Measurements from ENCODE around the gene PRDM16. TPM values are rescaled to one million over a fixed set of nuclear protein-coding genes. Genes with fewer than 3 reads are reported as not detected.

The PRDM16 gene
- total RNA-seq, 1 experiment from 2014 or later, result 0.04 TPM

DNA sequence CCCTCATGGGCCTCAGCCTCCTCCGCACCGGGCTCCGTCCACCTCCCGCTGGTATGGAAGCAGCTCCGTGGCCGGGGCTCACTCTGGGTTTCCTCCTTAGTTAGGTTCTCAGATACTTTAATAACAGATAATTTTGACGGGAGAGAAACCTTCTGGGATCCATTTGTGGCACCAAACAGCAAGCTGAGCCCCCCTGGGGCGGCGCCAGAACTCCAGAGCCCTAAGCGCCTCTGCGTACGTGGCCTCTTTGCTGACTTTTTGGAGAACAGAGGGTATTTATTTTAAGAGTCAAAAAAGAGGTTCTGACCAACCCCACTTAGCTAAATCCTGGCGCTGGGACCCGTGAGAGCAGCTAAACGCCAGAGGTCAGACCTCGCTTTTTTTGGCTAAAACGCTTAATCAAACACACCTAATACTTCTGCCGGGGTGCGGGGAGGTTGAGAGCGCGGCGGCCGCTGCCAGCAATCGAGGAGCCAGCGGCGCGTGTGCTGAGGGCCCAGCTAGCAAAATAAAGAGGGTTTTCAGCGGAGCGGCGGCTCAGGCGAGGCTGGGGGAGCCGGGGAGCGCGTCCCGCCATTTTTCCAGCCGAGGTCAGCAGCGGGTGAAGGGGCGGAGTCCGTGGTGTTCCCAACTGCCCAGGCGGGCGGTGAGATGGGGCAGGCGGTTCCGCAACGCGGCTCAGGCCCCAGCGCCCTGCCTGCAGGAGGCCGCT is 171.7 kb downstream of the PRDM16 start:
- CTCF ChIA-PET, result no interaction called here
- intact Hi-C loops (cut with micrococcal nuclease), result no loop called here

DNA sequence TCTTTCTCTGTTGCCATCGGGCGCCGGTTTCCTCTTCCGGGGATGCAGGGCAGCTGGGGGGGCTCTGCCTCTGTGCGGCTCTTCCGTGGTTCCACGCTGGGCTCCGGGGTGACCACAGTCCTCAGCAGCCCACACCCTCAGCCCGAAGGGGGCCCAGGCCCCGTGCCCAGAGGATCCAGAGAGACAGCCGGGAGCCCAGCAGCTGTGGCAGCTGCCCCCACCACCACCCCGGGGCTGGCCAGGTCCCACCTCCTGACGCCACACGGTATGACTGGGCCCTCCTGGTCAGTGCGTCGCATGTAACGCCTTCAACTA is 172.2 kb downstream of the PRDM16 start:
- ATAC-seq (no peak), DNase-seq (no peak)
- H3K9ac ChIP-seq (ENCODE audit: low read length), result no peak overlapping the region
- no peak overlapping the region for H3K27ac ChIP-seq (ENCODE audit: low read length)
- H3K27me3 ChIP-seq (ENCODE audit: low read length), result peaks cover 99% of the 10 kb centered on the region
- intact Hi-C loops (cut with micrococcal nuclease), result no loop called here
- no peaks in the 10 kb centered on the region for H3F3A ChIP-seq (ENCODE audit: low read length, unreplicated experiment)
- ChIA-PET POLR2A (ENCODE audit: unreplicated experiment) (no interaction called here), CTCF (no interaction called here)
- H3K4me1 ChIP-seq (ENCODE audit: insufficient read depth, low read length), result 0 out of 2 replicates have a peak, but pooled peaks cover 5% of the 10 kb centered on the region
- H3K9me3 ChIP-seq (ENCODE audit: low read length), result no peaks in the 10 kb centered on the region
- no peak overlapping the region for H3K4me2 ChIP-seq (ENCODE audit: low read length)
- H4K20me1 ChIP-seq (ENCODE audit: low read length), result no peaks in the 10 kb centered on the region
- BruUV-seq (replicated peaks), result no TSS peak
- no peak overlapping the region for H3K4me3 ChIP-seq (ENCODE audit: low read length)
- no peaks in the 10 kb centered on the region for H3K79me2 ChIP-seq (ENCODE audit: low read length)
- H3K36me3 ChIP-seq (ENCODE audit: low read depth, low read length), result no peaks in the 10 kb centered on the region
- no peak for TF ChIP-seq EZH2phosphoT487 (IDR thresholded peaks at IDR 0.05; ENCODE audit: borderline replicate concordance, low read length)
- TF ChIP-seq, protein P1, sequence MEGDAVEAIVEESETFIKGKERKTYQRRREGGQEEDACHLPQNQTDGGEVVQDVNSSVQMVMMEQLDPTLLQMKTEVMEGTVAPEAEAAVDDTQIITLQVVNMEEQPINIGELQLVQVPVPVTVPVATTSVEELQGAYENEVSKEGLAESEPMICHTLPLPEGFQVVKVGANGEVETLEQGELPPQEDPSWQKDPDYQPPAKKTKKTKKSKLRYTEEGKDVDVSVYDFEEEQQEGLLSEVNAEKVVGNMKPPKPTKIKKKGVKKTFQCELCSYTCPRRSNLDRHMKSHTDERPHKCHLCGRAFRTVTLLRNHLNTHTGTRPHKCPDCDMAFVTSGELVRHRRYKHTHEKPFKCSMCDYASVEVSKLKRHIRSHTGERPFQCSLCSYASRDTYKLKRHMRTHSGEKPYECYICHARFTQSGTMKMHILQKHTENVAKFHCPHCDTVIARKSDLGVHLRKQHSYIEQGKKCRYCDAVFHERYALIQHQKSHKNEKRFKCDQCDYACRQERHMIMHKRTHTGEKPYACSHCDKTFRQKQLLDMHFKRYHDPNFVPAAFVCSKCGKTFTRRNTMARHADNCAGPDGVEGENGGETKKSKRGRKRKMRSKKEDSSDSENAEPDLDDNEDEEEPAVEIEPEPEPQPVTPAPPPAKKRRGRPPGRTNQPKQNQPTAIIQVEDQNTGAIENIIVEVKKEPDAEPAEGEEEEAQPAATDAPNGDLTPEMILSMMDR (conservative IDR thresholded peaks at IDR 0.05; ENCODE audit: low read depth, low read length), result no peak
- TF ChIP-seq EZH2 (IDR thresholded peaks at IDR 0.05; ENCODE audit: low read length, unreplicated experiment), result no peak
- no peak overlapping the region for H2AFZ ChIP-seq (ENCODE audit: low read length)
- no peaks in the 10 kb centered on the region for H3K9me2 ChIP-seq (replicated peaks; ENCODE audit: low read length)

More for the DNA sequence above, 171.7 kb downstream of the PRDM16 start:
- Histone ChIP-seq H3K9ac (ENCODE audit: low read length) (no peak overlapping the region), H3F3A (ENCODE audit: low read length, unreplicated experiment) (no peaks in the 10 kb centered on the region), H3K79me2 (ENCODE audit: low read length) (no peaks in the 10 kb centered on the region), H2AFZ (ENCODE audit: low read length) (no peak overlapping the region), H3K9me3 (ENCODE audit: low read length) (no peaks in the 10 kb centered on the region), H3K4me3 (ENCODE audit: low read length) (no peak overlapping the region), H3K27me3 (ENCODE audit: low read length) (peaks cover 99% of the 10 kb centered on the region), H3K9me2 (replicated peaks; ENCODE audit: low read length) (no peaks in the 10 kb centered on the region), H3K27ac (ENCODE audit: low read length) (no peak overlapping the region), H3K36me3 (ENCODE audit: low read depth, low read length) (no peaks in the 10 kb centered on the region), H4K20me1 (ENCODE audit: low read length) (no peaks in the 10 kb centered on the region), H3K4me2 (ENCODE audit: low read length) (no peak overlapping the region), H3K4me1 (ENCODE audit: insufficient read depth, low read length) (0 out of 2 replicates have a peak, but pooled peaks cover 5% of the 10 kb centered on the region)
- ATAC-seq, result no peak
- no TSS peak for BruUV-seq (replicated peaks)
- POLR2A ChIA-PET (ENCODE audit: unreplicated experiment), result no interaction called here
- TF ChIP-seq, protein P1 (conservative IDR thresholded peaks at IDR 0.05; ENCODE audit: low read depth, low read length), result no peak
- TF ChIP-seq EZH2 (IDR thresholded peaks at IDR 0.05; ENCODE audit: low read length, unreplicated experiment) (no peak), EZH2phosphoT487 (IDR thresholded peaks at IDR 0.05; ENCODE audit: borderline replicate concordance, low read length) (no peak)
- no peak for DNase-seq

DNA sequence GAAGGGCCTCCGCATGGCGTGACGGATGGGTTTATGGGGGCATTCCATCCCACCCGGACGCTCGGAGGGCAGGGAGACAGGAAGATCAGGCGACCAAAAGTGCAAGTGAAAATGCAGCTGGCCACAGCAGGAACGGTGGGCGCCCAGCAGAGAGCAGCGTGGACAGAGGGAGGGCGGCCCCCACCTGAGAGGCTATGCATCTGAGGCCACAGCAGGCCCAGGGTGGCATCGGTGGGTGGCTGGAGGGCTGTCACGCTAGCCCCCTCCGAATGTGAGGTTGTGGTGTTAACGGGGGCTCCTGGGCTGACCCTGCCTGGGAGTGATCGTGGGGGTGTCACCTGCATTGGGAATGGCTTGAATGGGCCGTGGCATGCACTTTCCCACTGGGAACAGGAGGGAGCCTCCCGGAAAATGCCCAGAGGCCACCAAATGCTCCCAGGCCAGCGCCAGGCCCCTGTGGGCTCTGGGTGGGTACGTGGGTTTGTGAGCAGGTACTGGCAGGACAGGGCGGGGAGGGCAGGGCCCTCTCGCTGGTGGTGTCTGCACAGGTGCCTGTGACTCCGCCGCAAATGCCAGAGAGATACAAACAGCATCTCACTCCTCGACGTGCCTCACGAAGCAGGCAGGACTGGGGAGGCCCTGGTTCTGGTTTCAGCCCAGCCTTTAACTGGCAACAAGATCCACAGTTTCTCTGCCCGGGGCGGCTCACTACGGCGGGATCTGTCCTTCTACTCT is 172.8 kb downstream of the PRDM16 start:
- no TSS peak for BruUV-seq (replicated peaks)

More for the DNA sequence above, 172.8 kb downstream of the PRDM16 start:
- H3K4me1 ChIP-seq (ENCODE audit: insufficient read depth, low read length), result 0 out of 2 replicates have a peak, but pooled peaks cover 5% of the 10 kb centered on the region
- H3K27me3 ChIP-seq (ENCODE audit: low read length), result peaks cover 99% of the 10 kb centered on the region
- no peak overlapping the region for H3K9ac ChIP-seq (ENCODE audit: low read length)
- H3K4me3 ChIP-seq (ENCODE audit: low read length), result no peak overlapping the region
- DNase-seq (no peak), ATAC-seq (no peak)
- ChIA-PET CTCF (no interaction called here), POLR2A (ENCODE audit: unreplicated experiment) (no interaction called here)
- intact Hi-C loops (cut with micrococcal nuclease), result no loop called here
- no peak for TF ChIP-seq EZH2 (IDR thresholded peaks at IDR 0.05; ENCODE audit: low read length, unreplicated experiment)
- TF ChIP-seq, protein P1 (conservative IDR thresholded peaks at IDR 0.05; ENCODE audit: low read depth, low read length), result no peak
- no peak for TF ChIP-seq EZH2phosphoT487 (IDR thresholded peaks at IDR 0.05; ENCODE audit: borderline replicate concordance, low read length)
- no peaks in the 10 kb centered on the region for H3K36me3 ChIP-seq (ENCODE audit: low read depth, low read length)
- H4K20me1 ChIP-seq (ENCODE audit: low read length), result no peaks in the 10 kb centered on the region
- no peaks in the 10 kb centered on the region for H3K9me2 ChIP-seq (replicated peaks; ENCODE audit: low read length)
- no peak overlapping the region for H3K27ac ChIP-seq (ENCODE audit: low read length)
- no peak overlapping the region for H2AFZ ChIP-seq (ENCODE audit: low read length)
- no peaks in the 10 kb centered on the region for H3K79me2 ChIP-seq (ENCODE audit: low read length)
- no peak overlapping the region for H3K4me2 ChIP-seq (ENCODE audit: low read length)
- no peaks in the 10 kb centered on the region for H3F3A ChIP-seq (ENCODE audit: low read length, unreplicated experiment)
- H3K9me3 ChIP-seq (ENCODE audit: low read length), result no peaks in the 10 kb centered on the region
